Progenitor cell of endocrine pancreas (in vitro differentiated cells): ENCODE data around the gene GNLY. TPM values are rescaled to one million over a fixed set of nuclear protein-coding genes. Genes with fewer than 3 reads are reported as not detected.
"Not testable (repeated sequence)": the region's sequence is repeated elsewhere in the genome, so short reads cannot be mapped to it uniquely, and the experiment has no call there.

Experiments
- DNase-seq: peaks from one replicate; pipeline ENCODE4 v3.0.0; 2021; ENCODE audit warnings: low spot score; ENCODE audit not compliant: unreplicated experiment
- H3K27ac Mint-ChIP-seq: 2 replicates; pipeline ENCODE4 v1.8.0; 2021; ENCODE audit warnings: mild to moderate bottlenecking, moderate library complexity, mixed read lengths
- H3K27me3 Mint-ChIP-seq: 2 replicates; pipeline ENCODE4 v1.8.0; 2021; ENCODE audit warnings: mixed read lengths
- H3K36me3 Mint-ChIP-seq: 2 replicates; pipeline ENCODE4 v1.8.0; 2022; ENCODE audit warnings: mixed read lengths; ENCODE audit not compliant: insufficient read depth
- H3K4me1 Mint-ChIP-seq: 2 replicates; pipeline ENCODE4 v1.8.0; 2021; ENCODE audit warnings: low read depth, mixed read lengths
- H3K4me3 Mint-ChIP-seq: 2 replicates; pipeline ENCODE4 v1.8.0; 2021; ENCODE audit warnings: low read depth, mild to moderate bottlenecking, moderate library complexity, mixed read lengths
- H3K9me3 Mint-ChIP-seq: 2 replicates; pipeline ENCODE4 v1.8.0; 2021; ENCODE audit warnings: low read depth, mixed read lengths
- total RNA-seq: library from RNA; stranded (reverse); gene quantifications from 2 replicates; pipeline ENCODE4 v1.2.1, GENCODE V29; 2021
- TF ChIP-seq, protein P1 (sequence below): fragments of 200-600 bp; sonication (generic); IDR thresholded peaks from one replicate; pipeline ENCODE4 v1.5.0; 2021; ENCODE audit warnings: antibody characterized with exemption, mild to moderate bottlenecking; ENCODE audit not compliant: unreplicated experiment

Gene GNLY
- total RNA-seq, 1 donor from 2014 or later: not detected

DNA sequence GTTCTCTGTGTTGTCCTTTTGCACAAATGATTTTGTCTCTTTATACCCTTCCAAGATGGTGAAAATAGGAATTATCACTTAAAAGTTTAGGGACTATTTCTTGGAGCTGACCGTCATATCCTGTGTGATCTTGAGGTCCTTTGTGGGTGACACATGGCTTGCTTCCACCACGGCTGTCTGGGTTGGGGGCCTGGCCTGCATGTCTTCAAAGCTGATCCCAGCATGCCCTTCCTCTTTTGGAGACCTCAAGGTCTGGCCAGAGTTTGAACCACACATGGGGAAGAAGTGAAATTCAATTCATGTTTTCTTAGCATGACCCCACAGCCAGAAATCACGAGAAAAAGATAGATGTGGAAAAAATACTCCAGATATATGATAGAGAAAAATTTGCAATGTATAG, 40.2 kb upstream of the GNLY start:
- H3K27me3 Mint-ChIP-seq: no peaks in the 10 kb centered on the region
- peaks cover 22% of the 10 kb centered on the region for H3K36me3 Mint-ChIP-seq
- H3K4me3 Mint-ChIP-seq: no peak overlapping the region
- TF ChIP-seq, protein P1, sequence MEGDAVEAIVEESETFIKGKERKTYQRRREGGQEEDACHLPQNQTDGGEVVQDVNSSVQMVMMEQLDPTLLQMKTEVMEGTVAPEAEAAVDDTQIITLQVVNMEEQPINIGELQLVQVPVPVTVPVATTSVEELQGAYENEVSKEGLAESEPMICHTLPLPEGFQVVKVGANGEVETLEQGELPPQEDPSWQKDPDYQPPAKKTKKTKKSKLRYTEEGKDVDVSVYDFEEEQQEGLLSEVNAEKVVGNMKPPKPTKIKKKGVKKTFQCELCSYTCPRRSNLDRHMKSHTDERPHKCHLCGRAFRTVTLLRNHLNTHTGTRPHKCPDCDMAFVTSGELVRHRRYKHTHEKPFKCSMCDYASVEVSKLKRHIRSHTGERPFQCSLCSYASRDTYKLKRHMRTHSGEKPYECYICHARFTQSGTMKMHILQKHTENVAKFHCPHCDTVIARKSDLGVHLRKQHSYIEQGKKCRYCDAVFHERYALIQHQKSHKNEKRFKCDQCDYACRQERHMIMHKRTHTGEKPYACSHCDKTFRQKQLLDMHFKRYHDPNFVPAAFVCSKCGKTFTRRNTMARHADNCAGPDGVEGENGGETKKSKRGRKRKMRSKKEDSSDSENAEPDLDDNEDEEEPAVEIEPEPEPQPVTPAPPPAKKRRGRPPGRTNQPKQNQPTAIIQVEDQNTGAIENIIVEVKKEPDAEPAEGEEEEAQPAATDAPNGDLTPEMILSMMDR: no peak
- peaks cover 2% of the 10 kb centered on the region for H3K4me1 Mint-ChIP-seq
- no peak for DNase-seq
- no peak overlapping the region for H3K27ac Mint-ChIP-seq
- H3K9me3 Mint-ChIP-seq: no peaks in the 10 kb centered on the region

DNA sequence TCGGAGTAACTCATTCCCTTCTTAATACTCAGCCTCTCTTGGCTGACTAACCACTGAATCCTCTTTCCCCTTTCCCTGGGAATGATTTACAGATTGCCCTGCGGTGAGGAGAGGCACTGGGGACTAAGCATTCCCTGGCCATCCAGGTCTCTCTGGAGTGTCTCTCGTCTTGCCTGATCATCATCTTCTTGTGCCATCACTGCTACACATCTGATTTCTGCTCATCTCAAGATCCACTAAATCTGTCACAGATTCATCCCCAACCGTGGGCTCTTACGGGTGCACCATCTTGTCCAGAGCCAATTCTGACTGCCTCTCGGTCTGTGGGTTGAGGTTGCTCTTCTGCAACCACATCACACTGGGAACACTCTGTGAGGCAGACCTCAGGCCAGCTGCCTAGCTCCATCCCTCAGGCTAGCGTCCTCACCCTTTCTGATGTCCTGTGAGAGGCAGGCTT, 38.2 kb upstream of the GNLY start:
- Mint-ChIP-seq H3K36me3 (peaks cover 14% of the 10 kb centered on the region), H3K4me1 (peaks cover 2% of the 10 kb centered on the region), H3K27me3 (no peaks in the 10 kb centered on the region), H3K27ac (no peak overlapping the region), H3K4me3 (no peak overlapping the region), H3K9me3 (no peaks in the 10 kb centered on the region)
- TF ChIP-seq, protein P1: no peak
- no peak for DNase-seq

DNA sequence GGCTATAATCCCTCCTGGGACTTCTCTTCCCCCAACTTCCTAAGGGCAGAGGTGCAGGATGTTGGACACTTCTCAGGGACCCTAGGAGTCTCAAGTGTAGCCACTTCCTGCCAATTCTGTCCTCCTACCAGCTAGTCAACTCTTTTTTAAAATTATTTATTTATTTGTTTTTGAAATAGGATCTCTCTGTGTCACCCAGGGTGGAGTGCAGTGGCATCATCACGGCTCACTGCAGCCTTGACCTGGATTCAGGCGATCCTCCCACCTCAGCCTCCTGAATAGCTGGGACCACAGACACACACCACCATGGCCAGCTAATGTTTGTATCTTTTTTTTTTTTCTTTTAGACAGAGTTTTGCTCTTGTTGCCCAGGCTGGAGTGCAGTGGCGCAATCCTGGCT, 37.7 kb upstream of the GNLY start:
- Mint-ChIP-seq H3K9me3 (no peaks in the 10 kb centered on the region), H3K27me3 (no peaks in the 10 kb centered on the region), H3K4me3 (no peak overlapping the region), H3K36me3 (peaks cover 13% of the 10 kb centered on the region), H3K27ac (no peak overlapping the region), H3K4me1 (peaks cover 2% of the 10 kb centered on the region)
- no peak for DNase-seq
- TF ChIP-seq, protein P1: no peak

DNA sequence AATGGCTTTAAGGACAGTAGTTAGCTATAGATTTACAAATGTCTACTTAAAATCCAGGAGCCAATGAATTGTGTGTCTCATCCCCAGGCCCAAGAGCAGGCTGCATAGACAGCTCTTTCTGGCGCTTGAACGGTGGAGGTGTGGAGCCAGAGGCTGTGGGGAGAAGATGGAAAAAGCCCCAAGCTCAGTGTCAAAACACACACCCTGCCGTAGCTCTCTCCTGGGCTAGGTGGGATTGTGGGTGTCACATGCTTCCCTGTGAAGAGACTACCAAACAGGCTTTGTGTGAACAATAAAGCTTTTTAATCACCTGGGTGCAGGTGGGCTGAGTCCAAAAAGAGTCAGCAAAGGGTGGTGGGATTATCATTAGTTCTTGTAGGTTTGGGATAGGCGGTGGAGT, 36.8 kb upstream of the GNLY start:
- H3K9me3 Mint-ChIP-seq, H3K4me1 Mint-ChIP-seq, DNase-seq, H3K27me3 Mint-ChIP-seq, H3K36me3 Mint-ChIP-seq, H3K4me3 Mint-ChIP-seq: not testable (repeated sequence)
- H3K27ac Mint-ChIP-seq: peak overlapping the region; percentile 71

DNA sequence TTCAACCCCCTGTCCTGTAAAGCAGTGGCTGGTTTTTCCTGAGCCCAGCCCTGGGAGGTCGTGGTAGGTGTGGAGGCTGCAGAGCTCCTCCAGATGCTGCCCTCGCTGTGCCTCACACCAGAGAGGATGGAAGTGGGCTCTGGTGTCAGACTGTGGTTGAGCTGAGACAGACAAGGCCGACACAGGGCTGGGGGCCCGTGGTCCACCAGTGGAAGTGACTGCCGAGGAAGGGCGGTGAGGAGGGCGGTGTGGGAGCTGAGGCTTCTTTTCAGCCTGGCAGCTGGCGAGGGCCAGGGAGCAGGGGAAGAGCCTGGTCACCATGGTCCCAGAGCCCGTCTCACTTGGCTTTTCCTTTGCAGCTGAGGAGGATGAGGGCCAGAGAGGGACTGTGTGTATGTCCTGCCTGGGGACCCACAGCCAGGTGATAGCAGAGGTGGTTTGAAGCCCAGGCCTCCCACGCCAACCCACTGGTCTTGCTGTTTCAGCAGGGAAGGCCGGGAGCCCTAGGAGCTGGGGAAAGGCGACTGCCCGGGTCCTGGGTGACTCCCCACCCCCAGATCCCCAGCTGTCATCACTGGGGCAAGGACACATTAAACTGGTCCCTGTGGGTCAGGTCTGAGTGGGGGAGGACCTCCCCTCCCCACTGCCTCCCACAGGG, 34.7 kb upstream of the GNLY start:
- Mint-ChIP-seq H3K9me3 (no peaks in the 10 kb centered on the region), H3K4me3 (no peak overlapping the region), H3K27me3 (no peaks in the 10 kb centered on the region), H3K36me3 (peaks cover 6% of the 10 kb centered on the region), H3K4me1 (peaks cover 2% of the 10 kb centered on the region), H3K27ac (no peak overlapping the region)
- DNase-seq: no peak
- TF ChIP-seq, protein P1: no peak

DNA sequence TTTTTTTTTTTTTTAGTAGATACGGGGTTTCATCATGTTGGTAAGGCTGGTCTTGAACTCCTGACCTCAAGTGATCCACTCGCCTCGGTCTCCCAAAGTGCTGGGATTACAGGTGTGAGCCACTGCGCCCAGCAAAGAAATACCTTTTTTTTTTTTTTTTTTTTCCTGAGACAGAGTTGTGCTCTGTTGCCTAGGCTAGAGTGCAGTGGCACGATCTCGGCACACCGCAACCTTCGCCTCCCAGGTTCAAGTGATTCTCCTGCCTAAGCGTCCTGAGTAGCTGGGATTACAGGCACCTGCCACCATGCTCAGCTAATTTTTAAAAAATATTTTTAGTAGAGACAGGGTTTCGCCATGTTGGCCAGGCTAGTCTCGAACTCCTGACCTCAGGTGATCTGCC, 33.9 kb upstream of the GNLY start:
- not testable (repeated sequence) for H3K36me3 Mint-ChIP-seq, DNase-seq, H3K4me1 Mint-ChIP-seq, H3K4me3 Mint-ChIP-seq, H3K27me3 Mint-ChIP-seq, H3K27ac Mint-ChIP-seq, H3K9me3 Mint-ChIP-seq
